HG03196 (cell line): Measurements from ENCODE around the gene ABCC8.

Experiments
- ATAC-seq: cut with Tn5 transposase; IDR thresholded peaks from one replicate; pipeline ENCODE4 v1.9.1; 2021; ENCODE audit not compliant: unreplicated experiment

The ABCC8 gene

DNA sequence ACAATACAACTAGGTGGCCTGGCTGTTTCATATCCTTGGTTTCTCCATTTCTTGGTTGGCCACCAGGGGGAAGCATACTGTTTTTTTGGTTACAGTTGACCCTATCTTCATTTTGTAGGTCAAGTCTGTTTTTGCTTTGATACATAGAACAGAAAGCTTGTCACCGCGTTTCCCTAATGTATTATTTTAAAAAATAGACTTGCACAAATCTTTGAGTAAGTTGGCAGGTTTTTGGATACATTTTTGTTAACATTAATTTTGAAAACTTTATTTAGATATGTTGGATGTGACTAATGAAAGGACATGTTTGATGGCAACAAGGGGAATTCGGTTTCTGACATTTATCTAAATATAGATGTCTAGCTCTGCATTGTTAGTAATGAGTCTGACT, 122.0 kb downstream of the ABCC8 start:
- no peak for ATAC-seq

DNA sequence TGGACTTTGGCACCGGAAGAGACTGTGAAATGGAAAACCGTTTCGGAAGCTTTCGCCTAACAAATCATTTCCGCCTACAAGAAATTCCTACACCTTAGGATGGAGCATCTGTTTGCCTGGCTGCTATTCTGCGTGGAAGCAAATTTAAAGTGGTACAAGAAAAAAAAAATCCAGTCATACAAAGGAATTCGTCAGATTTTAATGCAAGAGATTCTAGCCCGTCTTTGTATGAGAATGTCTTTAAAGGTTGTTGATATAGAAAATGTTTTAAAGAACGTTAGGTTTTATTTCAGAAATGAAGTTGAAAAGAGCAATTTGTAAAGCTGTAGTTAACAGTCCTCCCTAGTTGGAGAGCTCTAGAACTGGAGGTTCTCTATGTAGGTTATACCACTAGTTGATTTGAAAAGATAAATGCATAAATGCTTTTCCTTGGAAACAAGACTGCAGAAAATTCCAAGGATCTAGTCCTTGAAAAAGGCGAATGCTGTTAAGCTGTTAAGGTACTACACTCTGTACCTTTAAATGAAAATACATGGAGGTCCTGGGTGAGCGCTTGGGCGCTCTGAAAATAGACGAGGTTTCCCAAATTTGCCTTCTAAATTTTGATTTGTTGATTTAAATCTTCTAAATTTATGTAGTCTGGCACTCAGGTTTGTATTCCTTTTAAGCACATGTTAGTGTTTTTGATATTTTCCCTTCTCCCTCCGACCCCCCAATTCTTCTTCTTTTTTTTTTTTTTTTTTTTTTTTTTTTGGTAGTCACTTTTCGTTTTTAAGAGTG, 122.6 kb downstream of the ABCC8 start:
- ATAC-seq = no peak

DNA sequence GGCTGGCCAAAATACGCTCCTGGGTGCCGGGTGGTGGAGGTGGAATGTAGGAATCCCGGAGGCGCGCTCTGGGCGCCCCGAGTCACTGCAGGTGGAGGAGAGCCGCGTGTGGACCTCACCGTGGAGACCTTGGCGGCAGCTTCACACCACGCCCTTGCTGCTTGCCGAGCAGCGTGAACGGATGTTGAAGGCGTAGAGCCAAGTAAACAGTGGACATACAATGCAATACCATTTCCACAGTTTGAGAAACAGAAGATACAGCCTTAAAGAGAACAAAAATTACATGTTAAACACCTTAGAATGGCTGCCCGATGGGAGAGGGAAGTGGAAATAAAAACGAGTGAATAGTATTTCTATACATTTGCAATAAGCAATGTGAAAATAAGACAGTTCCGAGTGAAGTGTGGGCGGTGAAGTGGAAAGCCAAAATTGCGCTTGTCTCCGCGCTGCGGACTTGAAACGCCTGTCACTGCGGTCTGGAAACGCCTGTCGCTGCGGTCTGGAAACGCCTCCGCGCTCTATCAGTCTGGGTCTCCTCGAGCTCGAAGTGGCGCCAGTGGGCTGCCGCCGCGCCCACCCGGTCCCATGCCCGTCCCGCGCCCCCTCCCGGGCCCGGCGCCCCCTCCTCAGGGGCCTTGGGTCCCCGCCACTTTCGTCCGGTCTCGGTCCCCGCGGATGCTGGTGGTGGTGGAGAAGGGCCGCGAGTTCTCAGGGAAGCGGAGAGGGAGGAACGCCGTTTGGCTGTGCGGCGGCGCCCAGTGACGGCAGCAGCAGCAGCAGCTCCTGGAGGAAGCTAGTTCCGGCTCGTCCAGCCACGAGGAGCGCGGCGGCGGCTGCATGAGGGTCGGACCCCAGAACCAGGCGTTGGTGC, 123.5 kb downstream of the ABCC8 start:
- no peak for ATAC-seq

DNA sequence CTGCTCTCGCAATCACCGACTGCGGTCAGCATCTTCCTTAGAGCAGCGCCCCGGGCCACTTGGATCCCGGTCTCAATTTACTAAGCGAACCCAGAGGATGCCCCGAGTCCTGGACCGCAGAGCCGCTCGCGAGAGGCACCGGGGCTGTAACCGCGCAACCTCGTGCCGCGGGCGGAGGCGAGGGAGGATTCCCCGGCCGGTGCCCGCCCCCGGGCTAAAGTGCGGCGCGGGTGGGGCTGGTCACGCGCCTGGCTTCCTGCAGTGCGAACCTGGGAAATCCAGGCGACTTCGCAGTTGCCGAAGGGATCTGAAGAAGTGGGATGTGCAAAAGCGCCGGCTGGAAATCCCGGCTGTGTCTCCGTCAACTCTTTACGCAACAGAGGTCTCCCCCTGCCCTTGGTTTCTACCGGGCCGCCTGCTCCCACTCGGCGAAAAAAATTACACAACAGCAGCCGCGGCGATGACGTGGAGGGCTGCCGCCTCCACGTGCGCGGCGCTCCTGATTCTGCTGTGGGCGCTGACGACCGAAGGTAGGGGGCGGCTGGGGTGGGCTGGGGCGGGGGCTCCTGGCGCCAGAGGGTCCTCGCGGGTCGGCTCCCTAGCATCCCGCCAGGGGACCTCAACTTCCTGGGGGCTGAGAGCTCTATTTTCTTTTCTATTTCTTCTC, 125.0 kb downstream of the ABCC8 start, which contains the start of gene NCR3LG1:
Gene NCR3LG1 (plus strand): TSS at position 291 of the 667 bp plus-strand sequence. CDS start 170 bp downstream, at position 461.
- ATAC-seq = no peak

DNA sequence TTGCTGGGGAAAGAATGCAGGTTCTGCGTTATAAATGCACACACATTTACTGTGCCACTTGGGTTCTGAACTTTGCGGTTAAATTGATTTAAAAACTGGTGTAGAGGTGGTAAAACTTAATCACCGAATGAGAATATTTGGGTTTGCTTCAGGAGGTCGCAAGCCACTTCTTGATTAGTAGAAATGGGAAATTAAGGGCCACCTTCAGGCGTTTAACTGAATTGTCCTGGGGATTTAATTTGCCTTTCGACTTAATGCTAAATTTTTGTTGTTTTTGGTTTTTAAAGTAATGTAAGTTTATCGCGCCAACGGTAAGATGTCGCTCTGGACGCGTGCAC, 125.5 kb downstream of the ABCC8 start:
- no peak for ATAC-seq

DNA sequence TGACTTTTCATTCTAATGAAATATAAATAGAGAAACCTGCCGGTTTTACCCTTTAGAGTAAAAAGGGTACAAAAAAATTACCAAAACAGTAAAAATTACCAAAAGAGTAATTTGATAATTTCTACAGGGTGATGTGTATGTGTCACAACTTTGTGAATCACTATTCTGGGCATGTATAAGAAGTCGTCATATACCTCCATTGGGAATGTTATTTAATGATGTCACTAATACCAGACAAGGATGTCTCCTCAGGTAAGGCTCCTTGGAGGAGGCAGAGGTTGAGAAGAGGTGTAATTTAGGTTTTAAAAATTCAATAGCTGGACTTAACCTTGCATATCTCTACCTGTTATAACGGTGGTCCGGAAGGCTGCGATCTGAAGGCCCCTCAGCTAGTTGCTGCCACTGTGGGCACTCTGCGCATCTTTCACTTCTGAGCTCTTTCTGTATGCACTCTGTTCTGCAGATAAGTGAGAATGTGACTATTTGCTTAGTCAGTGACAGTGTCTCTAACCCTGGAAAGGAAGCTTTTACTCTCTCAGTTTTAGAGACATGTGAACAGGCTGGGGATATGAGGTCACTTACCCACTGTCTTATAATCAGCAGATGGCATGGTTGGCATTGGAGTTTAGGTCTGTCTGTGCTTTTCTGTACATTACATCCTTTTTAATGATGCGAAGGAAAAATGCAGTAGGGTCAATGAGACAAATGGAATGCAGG, 126.0 kb downstream of the ABCC8 start:
- no peak for ATAC-seq

DNA sequence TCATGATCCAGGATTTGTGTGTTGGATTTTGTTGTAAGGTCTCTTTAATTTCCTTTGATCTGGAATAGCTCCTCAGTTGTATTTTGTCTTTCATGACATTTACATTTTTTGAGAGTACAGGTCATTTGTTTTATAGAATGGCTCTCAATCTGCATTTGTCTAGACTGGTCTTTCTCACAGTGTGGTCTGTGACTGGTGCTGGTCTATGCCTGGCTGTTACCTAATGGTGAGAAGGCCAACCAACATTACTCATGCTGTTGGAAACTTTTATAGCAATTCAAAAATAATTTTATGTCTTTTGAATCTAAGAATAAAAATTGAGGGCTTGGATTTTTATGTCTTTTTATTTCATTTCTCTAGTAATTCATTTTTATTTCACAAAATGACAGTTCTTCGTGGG, 129.0 kb downstream of the ABCC8 start:
- no peak for ATAC-seq

DNA sequence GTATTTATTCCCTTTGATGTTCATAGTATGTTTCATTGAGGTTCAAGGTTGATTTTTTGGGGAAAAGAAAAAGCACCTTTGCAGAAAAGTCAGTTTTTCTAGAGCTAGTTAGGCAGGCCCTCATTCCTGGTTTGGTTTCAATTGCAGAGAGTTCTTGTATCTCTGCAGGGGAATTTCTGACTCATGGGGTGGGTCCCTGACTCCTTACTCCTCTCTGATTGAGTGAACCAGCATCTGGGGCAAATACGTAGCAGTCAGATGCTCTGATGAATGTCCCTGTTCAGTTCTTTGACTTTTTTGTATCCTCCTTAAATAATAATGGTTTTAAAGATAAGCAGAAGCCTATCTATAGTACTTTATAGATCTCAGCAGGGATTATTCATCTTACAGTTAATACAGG, 132.7 kb downstream of the ABCC8 start:
- ATAC-seq = no peak

DNA sequence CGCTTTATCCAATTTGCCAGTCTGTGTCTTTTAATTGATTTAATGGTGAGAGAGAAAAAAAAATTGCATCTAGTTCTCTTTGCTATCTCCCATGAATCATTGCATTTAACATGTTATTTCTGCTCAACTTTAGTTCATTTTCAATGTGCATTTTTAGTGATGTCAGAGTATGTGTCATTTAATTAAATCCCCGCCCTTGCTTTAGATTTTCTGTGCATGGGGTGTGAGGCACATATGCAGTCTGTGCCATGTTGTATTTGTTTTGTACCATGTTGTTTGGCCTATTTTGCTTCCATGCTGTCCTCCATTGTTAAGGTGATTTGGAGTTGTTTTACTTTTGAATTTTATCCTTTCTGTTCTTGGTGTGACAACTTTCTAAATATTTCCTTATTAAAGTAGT, 133.4 kb downstream of the ABCC8 start:
- ATAC-seq = no peak
